MM.1S (cell line): ENCODE data around the gene CALM1.

Source experiments
- DNase-seq: peaks from one replicate; pipeline ENCODE4 v3.0.0-alpha.2; 2015
- H2AFZ ChIP-seq: fragments of 300-600 bp; sonication (generic); 2 replicates; pipeline ENCODE4 v1.6.0; 2016; ENCODE audit warnings: antibody characterized with exemption, low read length
- H3F3A ChIP-seq: fragments of 300-600 bp; sonication (generic); 2 replicates; pipeline ENCODE4 v1.6.1; 2016; ENCODE audit warnings: mild to moderate bottlenecking, antibody characterized with exemption, low read length, moderate library complexity, mixed read lengths; ENCODE audit not compliant: insufficient read depth
- H3K27ac ChIP-seq: fragments of 300-600 bp; sonication (generic); 2 replicates; pipeline ENCODE4 v1.5.1; 2016; ENCODE audit warnings: mild to moderate bottlenecking, low read length
- H3K27me3 ChIP-seq: fragments of 300-600 bp; sonication (generic); replicated peaks from 2 replicates; pipeline ENCODE4 v1.6.0; 2016; ENCODE audit warnings: low read length; ENCODE audit not compliant: insufficient read depth
- H3K36me3 ChIP-seq: fragments of 300-600 bp; sonication (generic); replicated peaks from 2 replicates; pipeline ENCODE4 v1.6.1; 2016; ENCODE audit warnings: mild to moderate bottlenecking, low read length, mixed read lengths; ENCODE audit not compliant: insufficient read depth
- H3K4me1 ChIP-seq: fragments of 300-600 bp; sonication (generic); 2 replicates; pipeline ENCODE4 v1.6.1; 2016; ENCODE audit warnings: low read length, mixed read lengths
- H3K4me2 ChIP-seq: fragments of 300-600 bp; sonication (generic); 2 replicates; pipeline ENCODE4 v1.6.0; 2016; ENCODE audit warnings: low read depth, low read length
- H3K4me3 ChIP-seq: fragments of 300-600 bp; sonication (generic); 2 replicates; pipeline ENCODE4 v1.5.1; 2016; ENCODE audit warnings: low read length, mixed read lengths
- H3K79me2 ChIP-seq: fragments of 300-600 bp; sonication (generic); 2 replicates; pipeline ENCODE4 v1.6.1; 2016; ENCODE audit warnings: mixed run types, low read length, mixed read lengths
- H3K9ac ChIP-seq: fragments of 300-600 bp; sonication (generic); 2 replicates; pipeline ENCODE4 v1.6.1; 2016; ENCODE audit warnings: low read length, mixed read lengths
- H3K9me2 ChIP-seq: fragments of 300-600 bp; sonication (generic); replicated peaks from 2 replicates; pipeline ENCODE4 v1.6.1; 2016; ENCODE audit warnings: mild to moderate bottlenecking, low read length, mixed read lengths; ENCODE audit not compliant: insufficient read depth
- H3K9me3 ChIP-seq: fragments of 300-600 bp; sonication (generic); replicated peaks from 2 replicates; pipeline ENCODE4 v1.6.1; 2016; ENCODE audit warnings: mild to moderate bottlenecking, low read length, mixed read lengths; ENCODE audit not compliant: insufficient read depth
- H4K20me1 ChIP-seq: fragments of 300-600 bp; sonication (generic); 2 replicates; pipeline ENCODE4 v1.6.1; 2016; ENCODE audit warnings: mild to moderate bottlenecking, low read length, moderate library complexity, mixed read lengths; ENCODE audit not compliant: insufficient read depth
- EZH2 ChIP-seq: fragments of 300-600 bp; sonication (generic); optimal IDR thresholded peaks from 2 replicates; pipeline ENCODE3; 2017; ENCODE audit warnings: low read depth, mild to moderate bottlenecking, antibody characterized with exemption, low read length, mixed read lengths
- EZH2phosphoT487 ChIP-seq: fragments of 300-600 bp; sonication (generic); IDR thresholded peaks from 2 replicates; pipeline ENCODE4 v1.6.1; 2018; ENCODE audit warnings: antibody characterized with exemption, low read length
- TF ChIP-seq, protein P1 (sequence below): fragments of 300-600 bp; sonication (generic); IDR thresholded peaks from 2 replicates; pipeline ENCODE4 v1.5.1; 2016; ENCODE audit warnings: antibody characterized with exemption, low read length, mixed read lengths

The CALM1 gene

DNA sequence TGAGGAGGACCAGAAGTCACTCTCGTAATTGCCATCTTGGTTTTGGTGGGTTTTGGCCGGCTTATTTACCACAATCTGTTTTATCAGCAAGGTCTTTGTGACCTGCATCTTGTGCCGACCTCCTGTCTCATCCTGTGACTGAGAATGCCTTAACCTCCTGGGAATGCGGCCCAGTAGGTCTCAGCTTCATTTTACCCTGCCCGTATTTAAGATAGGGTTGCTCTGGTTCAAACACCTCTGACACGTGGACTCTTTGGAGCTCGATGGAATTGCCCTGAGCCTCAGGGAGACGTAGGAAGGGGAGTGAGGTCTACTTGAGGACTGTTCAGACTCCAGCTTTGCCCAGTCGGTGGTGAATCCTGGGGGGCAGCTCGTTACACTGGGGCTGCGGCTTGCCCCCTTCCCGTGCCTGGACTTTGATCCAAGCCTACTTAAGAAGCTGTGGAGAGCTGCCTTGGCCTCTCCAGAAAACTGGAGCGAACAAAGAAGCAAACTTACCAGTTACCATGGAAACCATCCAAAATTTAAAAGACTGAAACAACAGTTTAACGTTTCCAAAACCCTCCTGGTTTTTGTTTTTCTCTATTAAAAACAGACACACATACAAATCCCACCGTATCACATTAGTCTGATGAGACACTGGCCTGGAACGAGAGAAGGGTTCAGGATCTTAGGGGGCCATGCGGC lies 28.0 kb downstream of the CALM1 start:
- H3K27ac ChIP-seq = no peak overlapping the region
- no peaks in the 10 kb centered on the region for H3F3A ChIP-seq
- H3K27me3 ChIP-seq = no peaks in the 10 kb centered on the region
- H3K4me3 ChIP-seq = no peak overlapping the region
- no peak overlapping the region for H3K4me2 ChIP-seq
- no peak overlapping the region for H2AFZ ChIP-seq
- H4K20me1 ChIP-seq = no peaks in the 10 kb centered on the region
- no peaks in the 10 kb centered on the region for H3K36me3 ChIP-seq
- TF ChIP-seq EZH2phosphoT487 = no peak
- TF ChIP-seq, protein P1, sequence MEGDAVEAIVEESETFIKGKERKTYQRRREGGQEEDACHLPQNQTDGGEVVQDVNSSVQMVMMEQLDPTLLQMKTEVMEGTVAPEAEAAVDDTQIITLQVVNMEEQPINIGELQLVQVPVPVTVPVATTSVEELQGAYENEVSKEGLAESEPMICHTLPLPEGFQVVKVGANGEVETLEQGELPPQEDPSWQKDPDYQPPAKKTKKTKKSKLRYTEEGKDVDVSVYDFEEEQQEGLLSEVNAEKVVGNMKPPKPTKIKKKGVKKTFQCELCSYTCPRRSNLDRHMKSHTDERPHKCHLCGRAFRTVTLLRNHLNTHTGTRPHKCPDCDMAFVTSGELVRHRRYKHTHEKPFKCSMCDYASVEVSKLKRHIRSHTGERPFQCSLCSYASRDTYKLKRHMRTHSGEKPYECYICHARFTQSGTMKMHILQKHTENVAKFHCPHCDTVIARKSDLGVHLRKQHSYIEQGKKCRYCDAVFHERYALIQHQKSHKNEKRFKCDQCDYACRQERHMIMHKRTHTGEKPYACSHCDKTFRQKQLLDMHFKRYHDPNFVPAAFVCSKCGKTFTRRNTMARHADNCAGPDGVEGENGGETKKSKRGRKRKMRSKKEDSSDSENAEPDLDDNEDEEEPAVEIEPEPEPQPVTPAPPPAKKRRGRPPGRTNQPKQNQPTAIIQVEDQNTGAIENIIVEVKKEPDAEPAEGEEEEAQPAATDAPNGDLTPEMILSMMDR = no peak
- TF ChIP-seq EZH2 = no peak
- H3K4me1 ChIP-seq = no peaks in the 10 kb centered on the region
- H3K79me2 ChIP-seq = no peaks in the 10 kb centered on the region
- no peaks in the 10 kb centered on the region for H3K9me3 ChIP-seq
- no peak for DNase-seq
- H3K9me2 ChIP-seq = no peaks in the 10 kb centered on the region
- no peak overlapping the region for H3K9ac ChIP-seq

DNA sequence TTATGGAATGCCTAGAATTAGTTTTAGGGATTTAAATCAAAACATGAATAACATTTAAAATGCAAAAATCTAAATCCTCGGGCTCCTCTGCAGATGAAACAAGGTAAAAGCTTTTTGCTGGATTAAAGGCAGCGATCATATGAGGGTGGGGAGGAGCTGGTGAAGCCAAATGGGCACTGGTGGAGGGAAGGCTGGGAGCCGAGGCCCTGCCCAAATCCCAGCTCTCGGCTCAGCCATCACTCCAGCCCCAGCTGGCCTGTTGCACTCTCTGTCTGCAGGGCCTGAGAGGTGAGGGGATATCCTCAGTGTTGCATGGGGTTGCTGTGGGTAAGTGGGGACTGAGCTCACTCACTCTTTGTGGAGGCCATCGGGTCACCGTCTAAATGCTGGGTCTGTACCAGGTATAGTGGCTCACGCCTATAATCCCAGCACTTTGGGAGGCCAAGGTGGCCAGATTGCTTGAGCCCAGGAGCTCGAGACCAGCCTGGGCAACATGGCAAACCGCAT lies 28.6 kb downstream of the CALM1 start:
- Histone ChIP-seq H2AFZ (no peak overlapping the region), H3K4me2 (no peak overlapping the region), H3K4me1 (no peaks in the 10 kb centered on the region), H3K27ac (no peak overlapping the region), H3K79me2 (no peaks in the 10 kb centered on the region), H3F3A (no peaks in the 10 kb centered on the region), H3K36me3 (no peaks in the 10 kb centered on the region), H3K9me2 (no peaks in the 10 kb centered on the region), H3K27me3 (no peaks in the 10 kb centered on the region), H3K4me3 (no peak overlapping the region), H3K9me3 (no peaks in the 10 kb centered on the region), H4K20me1 (no peaks in the 10 kb centered on the region), H3K9ac (no peak overlapping the region)
- no peak for DNase-seq
- TF ChIP-seq EZH2phosphoT487 = no peak
- TF ChIP-seq, protein P1 = no peak

DNA sequence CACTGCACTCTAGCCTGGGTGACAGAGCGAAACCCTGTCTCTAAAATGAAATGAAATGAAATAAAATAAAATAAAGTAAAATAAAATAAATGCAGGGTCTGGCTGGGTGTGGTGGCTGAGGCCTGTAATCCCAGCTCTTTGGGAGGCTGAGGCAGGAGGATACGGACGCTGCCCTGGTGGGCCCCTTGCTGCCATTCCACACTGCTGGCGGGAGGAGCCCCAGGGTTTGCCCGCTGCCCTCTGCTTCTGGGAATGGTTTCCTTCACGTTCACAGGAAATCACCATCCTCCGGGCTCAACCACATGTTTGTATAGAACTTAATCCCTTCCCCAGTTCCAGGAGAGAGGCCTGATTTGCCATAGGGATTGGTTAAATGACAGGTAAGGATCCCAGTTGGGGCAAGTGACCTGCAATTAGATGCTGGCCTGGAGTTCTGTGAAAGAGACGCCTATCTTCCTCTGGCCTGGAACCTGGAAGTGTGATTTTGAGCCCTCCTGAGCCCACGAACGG lies 29.3 kb downstream of the CALM1 start:
- DNase-seq = no peak
- TF ChIP-seq EZH2phosphoT487 = no peak
- no peak for TF ChIP-seq EZH2
- TF ChIP-seq, protein P1 = no peak

More for the DNA sequence above, 29.3 kb downstream of the CALM1 start:
- Histone ChIP-seq H3K9ac (no peak overlapping the region), H3K4me2 (no peak overlapping the region), H4K20me1 (no peaks in the 10 kb centered on the region), H3K27me3 (no peaks in the 10 kb centered on the region), H3K4me1 (no peaks in the 10 kb centered on the region), H3K9me3 (no peaks in the 10 kb centered on the region), H3K4me3 (no peak overlapping the region), H3K36me3 (no peaks in the 10 kb centered on the region), H3K79me2 (no peaks in the 10 kb centered on the region), H2AFZ (no peak overlapping the region), H3K27ac (no peak overlapping the region), H3K9me2 (no peaks in the 10 kb centered on the region), H3F3A (no peaks in the 10 kb centered on the region)
